ENCODE measurements around the gene SFXN5. TPM values are rescaled to one million over a fixed set of nuclear protein-coding genes. Genes with fewer than 3 reads are reported as not detected.

Gene SFXN5
- 3.6 and 4.1 TPM in 2 replicates for total RNA-seq

GRCh38 chr2:73071360-73072128, at the start of gene SFXN5:
TSS of gene SFXN5 (minus strand) at chr2:73071712. CDS start at chr2:73071705, 7 bp downstream.

GRCh38 chr2:73112913-73113854, 41.7 kb upstream of the SFXN5 start, which contains the start of gene RAB11FIP5:
TSS of gene RAB11FIP5 (minus strand) at chr2:73112948. CDS start at chr2:73112777, 171 bp downstream.

GRCh38 chr2:72917138-72917876, 154.2 kb downstream of the SFXN5 start, which contains the start of gene EMX1:
TSS of gene EMX1 (plus strand) at chr2:72917519. CDS start at chr2:72917853, 334 bp downstream.

Other genes starting within 250 kb of the SFXN5 start
- gene EXOC6B, start 245.7 kb downstream of the SFXN5 start, total RNA-seq: 22.6 and 25.8 TPM in 2 replicates
- gene SPR, start 184.3 kb downstream of the SFXN5 start, total RNA-seq: 20.9 and 32.8 TPM in 2 replicates
- 0.16 TPM in 1 of 2 replicates, not detected in the other for gene EMX1, start 154.2 kb downstream of the SFXN5 start, total RNA-seq
- gene RAB11FIP5, start 41.2 kb upstream of the SFXN5 start, total RNA-seq: 32.2 and 41.5 TPM in 2 replicates
- gene NOTO, start 130.9 kb upstream of the SFXN5 start, total RNA-seq: not detected in 2 replicates
- 20.9 and 28.7 TPM in 2 replicates for gene SMYD5, start 142.5 kb upstream of the SFXN5 start, total RNA-seq
- gene PRADC1, start 161.5 kb upstream of the SFXN5 start, total RNA-seq: 12.0 and 13.8 TPM in 2 replicates
- 333 and 522 TPM in 2 replicates for gene CCT7, start 162.6 kb upstream of the SFXN5 start, total RNA-seq
- 5.4 and 5.5 TPM in 2 replicates for gene FBXO41, start 212.8 kb upstream of the SFXN5 start, total RNA-seq
- gene EGR4, start 221.8 kb upstream of the SFXN5 start, total RNA-seq: not detected in 2 replicates